Ovary (tissue), 3 donors: ENCODE results near the gene GPR132.

ENCODE experiments used
- CTCF ChIP-seq, 3 donors: fragments of 450-650 bp in 2 of 3; fragments of 200-600 bp in 1 of 3; IDR thresholded peaks; one replicate each; pipeline versions ENCODE4 v1.5.1 to v1.8.0; 2016 to 2022; ENCODE audit warnings: antibody characterized with exemption in 3 of 3, mild to moderate bottlenecking in 1 of 3
- POLR2A ChIP-seq: fragments of 450-650 bp; IDR thresholded peaks from one replicate; pipeline ENCODE4 v1.6.1; 2017; ENCODE audit warnings: antibody characterized with exemption, mild to moderate bottlenecking, moderate library complexity
- donor health status: DM: no; HTN: no; CAD: no.

DNA sequence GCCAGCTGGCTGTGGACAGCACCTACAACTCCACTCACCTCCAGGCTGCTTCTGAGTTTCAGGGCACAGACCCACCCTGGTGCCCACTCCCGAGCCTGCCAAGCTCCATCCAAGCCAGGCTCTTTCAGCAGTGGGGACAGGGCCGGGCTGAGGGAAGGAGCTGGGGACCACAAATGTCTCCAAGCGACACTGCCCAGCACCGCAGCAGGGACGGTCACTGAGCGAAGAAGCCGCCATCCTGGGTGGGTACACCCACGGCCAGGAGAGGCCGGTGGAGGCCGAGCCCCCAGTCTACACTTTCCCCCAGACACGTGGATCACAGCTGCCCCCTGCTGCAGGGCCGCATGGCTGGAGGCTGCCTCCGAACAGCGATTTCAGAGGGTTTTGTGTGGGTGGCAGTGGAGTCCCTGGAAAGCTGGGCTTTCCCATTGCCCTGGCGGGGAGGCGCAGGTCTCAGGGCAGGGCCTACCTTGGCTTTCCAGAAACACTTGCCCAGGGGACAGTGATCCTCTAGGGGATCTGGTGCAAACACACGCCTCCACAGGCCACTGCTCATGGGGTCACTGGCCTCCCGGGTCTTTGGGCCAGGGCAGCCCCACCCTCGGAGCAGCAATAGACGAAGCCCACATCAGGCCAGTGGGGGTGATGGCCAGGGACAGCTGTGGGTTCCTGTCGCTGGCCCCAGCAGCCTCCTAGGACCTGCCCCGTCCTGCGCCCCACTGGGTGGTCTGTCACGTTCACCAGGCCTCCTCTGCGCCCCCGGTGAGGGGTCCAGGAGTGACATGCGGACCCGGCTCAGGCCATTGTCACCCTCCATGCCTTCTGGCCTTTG is 1.2 kb upstream of the GPR132 start:
- TF ChIP-seq CTCF (IDR thresholded peaks at IDR 0.05) = no peak
- no peak for TF ChIP-seq POLR2A
